Progenitor cell of endocrine pancreas (in vitro differentiated cells): ENCODE measurements around the gene NAV2. TPM values are rescaled to one million over a fixed set of nuclear protein-coding genes. Genes with fewer than 3 reads are reported as not detected.

Experiments used
- DNase-seq: peaks from one replicate; pipeline ENCODE4 v3.0.0; 2021; ENCODE audit warnings: low spot score; ENCODE audit not compliant: unreplicated experiment
- H3K27ac Mint-ChIP-seq: 2 replicates; pipeline ENCODE4 v1.8.0; 2021; ENCODE audit warnings: mild to moderate bottlenecking, moderate library complexity, mixed read lengths
- H3K27me3 Mint-ChIP-seq: 2 replicates; pipeline ENCODE4 v1.8.0; 2021; ENCODE audit warnings: mixed read lengths
- H3K36me3 Mint-ChIP-seq: 2 replicates; pipeline ENCODE4 v1.8.0; 2022; ENCODE audit warnings: mixed read lengths; ENCODE audit not compliant: insufficient read depth
- H3K4me1 Mint-ChIP-seq: 2 replicates; pipeline ENCODE4 v1.8.0; 2021; ENCODE audit warnings: low read depth, mixed read lengths
- H3K4me3 Mint-ChIP-seq: 2 replicates; pipeline ENCODE4 v1.8.0; 2021; ENCODE audit warnings: low read depth, mild to moderate bottlenecking, moderate library complexity, mixed read lengths
- H3K9me3 Mint-ChIP-seq: 2 replicates; pipeline ENCODE4 v1.8.0; 2021; ENCODE audit warnings: low read depth, mixed read lengths
- CTCF ChIP-seq: fragments of 200-600 bp; sonication (generic); IDR thresholded peaks from one replicate; pipeline ENCODE4 v1.5.0; 2021; ENCODE audit warnings: antibody characterized with exemption, mild to moderate bottlenecking; ENCODE audit not compliant: unreplicated experiment
- total RNA-seq: library from RNA; stranded (reverse); gene quantifications from 2 replicates; pipeline ENCODE4 v1.2.1, GENCODE V29; 2021

The NAV2 gene
- total RNA-seq, 1 donor from 2014 or later: 88.3 TPM

GRCh38 chr11:19987331-19987801, 274.7 kb downstream of the NAV2 start:
- Mint-ChIP-seq H3K27ac (peak overlapping the region; percentile 41), H3K36me3 (peaks cover 3% of the 10 kb centered on the region)

GRCh38 chr11:19988598-19988997, 276.0 kb downstream of the NAV2 start:
- no peak for TF ChIP-seq CTCF
- Mint-ChIP-seq H3K4me1 (peaks cover 8% of the 10 kb centered on the region), H3K36me3 (peaks cover 9% of the 10 kb centered on the region), H3K27ac (no peak overlapping the region), H3K27me3 (no peaks in the 10 kb centered on the region), H3K4me3 (no peak overlapping the region), H3K9me3 (no peaks in the 10 kb centered on the region)
- no peak for DNase-seq

More at GRCh38 chr11:19987331-19987801, 274.7 kb downstream of the NAV2 start:
- no peaks in the 10 kb centered on the region for H3K9me3 Mint-ChIP-seq
- H3K27me3 Mint-ChIP-seq: no peaks in the 10 kb centered on the region
- no peak for TF ChIP-seq CTCF
- peaks cover 9% of the 10 kb centered on the region for H3K4me1 Mint-ChIP-seq
- no peak for DNase-seq
- no peak overlapping the region for H3K4me3 Mint-ChIP-seq

- Mint-ChIP-seq H3K27ac (no peak overlapping the region), H3K27me3 (no peaks in the 10 kb centered on the region), H3K9me3 (no peaks in the 10 kb centered on the region), H3K4me1 (peaks cover 8% of the 10 kb centered on the region), H3K4me3 (no peak overlapping the region), H3K36me3 (peaks cover 9% of the 10 kb centered on the region)
- TF ChIP-seq CTCF: no peak
- no peak for DNase-seq
Observed at GRCh38 chr11:19989191-19989590, 276.6 kb downstream of the NAV2 start.

GRCh38 chr11:19992162-19992561, 279.5 kb downstream of the NAV2 start:
- no peak for DNase-seq
- no peak for TF ChIP-seq CTCF
- Mint-ChIP-seq H3K4me1 (peaks cover 18% of the 10 kb centered on the region), H3K4me3 (no peak overlapping the region), H3K36me3 (peaks cover 9% of the 10 kb centered on the region), H3K9me3 (no peaks in the 10 kb centered on the region), H3K27me3 (no peaks in the 10 kb centered on the region), H3K27ac (no peak overlapping the region)

- Mint-ChIP-seq H3K27ac (no peak overlapping the region), H3K9me3 (no peaks in the 10 kb centered on the region), H3K27me3 (no peaks in the 10 kb centered on the region), H3K4me1 (peaks cover 12% of the 10 kb centered on the region), H3K4me3 (no peak overlapping the region), H3K36me3 (peaks cover 8% of the 10 kb centered on the region)
- no peak for DNase-seq
- TF ChIP-seq CTCF: no peak
Observed at GRCh38 chr11:19992998-19993397, 280.4 kb downstream of the NAV2 start.
